ENCODE data around the gene MED20.

MED20 gene

DNA sequence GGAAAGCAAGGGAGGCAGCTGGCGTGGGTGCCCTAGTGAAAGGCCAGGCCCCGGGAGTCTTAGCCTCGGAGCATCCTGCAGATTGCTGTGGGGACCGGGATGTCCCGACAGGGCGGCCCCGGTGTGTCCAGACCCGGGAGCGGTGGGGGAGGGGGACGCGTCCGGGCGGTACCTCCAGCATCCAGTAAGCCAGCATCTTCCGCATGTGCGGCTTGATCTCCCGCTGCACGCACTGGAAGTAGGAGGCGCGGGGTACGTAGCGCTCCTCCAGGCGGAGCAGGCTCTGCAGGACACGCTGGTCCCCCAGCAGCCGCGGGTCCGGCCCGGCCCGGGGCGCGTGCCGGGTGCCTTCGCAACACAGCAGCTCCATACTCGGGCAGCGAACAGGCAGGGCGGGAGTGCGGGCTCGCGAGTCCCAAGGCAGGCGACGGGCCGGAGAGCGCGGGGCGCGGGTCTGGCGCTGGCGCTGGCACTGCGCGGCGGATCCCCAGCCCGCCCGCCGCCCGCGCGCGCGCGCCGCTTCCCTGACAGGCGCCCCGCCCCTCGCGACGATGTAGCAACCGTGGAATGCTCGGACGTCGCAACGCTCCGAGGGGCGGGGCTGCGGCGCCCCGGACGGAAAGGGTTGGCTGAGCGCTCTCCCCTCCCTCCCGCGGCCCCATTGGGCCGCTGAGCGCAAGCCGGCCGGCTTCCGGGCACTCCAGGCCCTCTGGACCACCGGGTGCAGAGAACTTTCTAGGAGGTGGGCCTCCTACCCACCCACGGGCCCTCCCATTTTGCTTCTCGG lies 20.5 kb upstream of the MED20 start, which contains the start of gene CCND3:
TSS of gene CCND3 (minus strand) at position 529 of the 787 bp plus-strand sequence. CDS start at position 370, 159 bp downstream.
- in situ Hi-C loops (cut with MboI; ENCODE audit: low sequenced_read_pairs, unreplicated experiment), result no loop called here
- TF ChIP-seq, protein P1, sequence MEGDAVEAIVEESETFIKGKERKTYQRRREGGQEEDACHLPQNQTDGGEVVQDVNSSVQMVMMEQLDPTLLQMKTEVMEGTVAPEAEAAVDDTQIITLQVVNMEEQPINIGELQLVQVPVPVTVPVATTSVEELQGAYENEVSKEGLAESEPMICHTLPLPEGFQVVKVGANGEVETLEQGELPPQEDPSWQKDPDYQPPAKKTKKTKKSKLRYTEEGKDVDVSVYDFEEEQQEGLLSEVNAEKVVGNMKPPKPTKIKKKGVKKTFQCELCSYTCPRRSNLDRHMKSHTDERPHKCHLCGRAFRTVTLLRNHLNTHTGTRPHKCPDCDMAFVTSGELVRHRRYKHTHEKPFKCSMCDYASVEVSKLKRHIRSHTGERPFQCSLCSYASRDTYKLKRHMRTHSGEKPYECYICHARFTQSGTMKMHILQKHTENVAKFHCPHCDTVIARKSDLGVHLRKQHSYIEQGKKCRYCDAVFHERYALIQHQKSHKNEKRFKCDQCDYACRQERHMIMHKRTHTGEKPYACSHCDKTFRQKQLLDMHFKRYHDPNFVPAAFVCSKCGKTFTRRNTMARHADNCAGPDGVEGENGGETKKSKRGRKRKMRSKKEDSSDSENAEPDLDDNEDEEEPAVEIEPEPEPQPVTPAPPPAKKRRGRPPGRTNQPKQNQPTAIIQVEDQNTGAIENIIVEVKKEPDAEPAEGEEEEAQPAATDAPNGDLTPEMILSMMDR (IDR thresholded peaks at IDR 0.05; ENCODE audit: borderline replicate concordance, control extremely low read depth, extremely low read depth, insufficient read depth, missing control alignments), result no peak
- peak; percentile 95 for DNase-seq (ENCODE audit: low spot score)

DNA sequence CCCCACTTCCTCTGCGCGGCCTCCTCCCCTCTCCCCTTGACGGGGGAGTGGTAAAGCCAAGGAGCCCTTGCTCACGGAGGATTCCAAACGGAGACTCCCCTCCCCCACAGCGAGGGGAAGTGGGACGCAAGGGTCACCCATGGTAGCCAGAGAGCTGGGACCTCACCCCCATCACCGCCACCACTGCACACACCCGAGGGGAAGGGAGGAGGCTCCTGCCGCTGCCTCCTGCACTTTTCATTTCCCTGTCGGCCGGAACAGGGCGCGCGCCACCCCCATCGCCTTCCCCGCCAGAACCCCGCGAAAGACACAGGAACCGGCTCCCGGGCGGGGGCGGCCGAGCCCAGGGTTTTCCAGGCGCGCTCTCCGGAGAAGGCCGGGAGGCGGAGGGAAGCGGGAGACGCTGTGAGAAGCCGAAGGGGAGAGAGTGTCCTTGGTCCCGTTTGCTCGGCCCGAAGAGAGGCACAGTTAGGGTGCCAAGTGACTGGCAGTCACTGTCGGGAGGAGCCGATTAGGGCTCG lies 19.9 kb upstream of the MED20 start:
- TF ChIP-seq, protein P1 (IDR thresholded peaks at IDR 0.05; ENCODE audit: borderline replicate concordance, control extremely low read depth, extremely low read depth, insufficient read depth, missing control alignments), result no peak
- in situ Hi-C loops (cut with MboI; ENCODE audit: low sequenced_read_pairs, unreplicated experiment), result no loop called here
- peak; percentile 54 for DNase-seq (ENCODE audit: low spot score)

DNA sequence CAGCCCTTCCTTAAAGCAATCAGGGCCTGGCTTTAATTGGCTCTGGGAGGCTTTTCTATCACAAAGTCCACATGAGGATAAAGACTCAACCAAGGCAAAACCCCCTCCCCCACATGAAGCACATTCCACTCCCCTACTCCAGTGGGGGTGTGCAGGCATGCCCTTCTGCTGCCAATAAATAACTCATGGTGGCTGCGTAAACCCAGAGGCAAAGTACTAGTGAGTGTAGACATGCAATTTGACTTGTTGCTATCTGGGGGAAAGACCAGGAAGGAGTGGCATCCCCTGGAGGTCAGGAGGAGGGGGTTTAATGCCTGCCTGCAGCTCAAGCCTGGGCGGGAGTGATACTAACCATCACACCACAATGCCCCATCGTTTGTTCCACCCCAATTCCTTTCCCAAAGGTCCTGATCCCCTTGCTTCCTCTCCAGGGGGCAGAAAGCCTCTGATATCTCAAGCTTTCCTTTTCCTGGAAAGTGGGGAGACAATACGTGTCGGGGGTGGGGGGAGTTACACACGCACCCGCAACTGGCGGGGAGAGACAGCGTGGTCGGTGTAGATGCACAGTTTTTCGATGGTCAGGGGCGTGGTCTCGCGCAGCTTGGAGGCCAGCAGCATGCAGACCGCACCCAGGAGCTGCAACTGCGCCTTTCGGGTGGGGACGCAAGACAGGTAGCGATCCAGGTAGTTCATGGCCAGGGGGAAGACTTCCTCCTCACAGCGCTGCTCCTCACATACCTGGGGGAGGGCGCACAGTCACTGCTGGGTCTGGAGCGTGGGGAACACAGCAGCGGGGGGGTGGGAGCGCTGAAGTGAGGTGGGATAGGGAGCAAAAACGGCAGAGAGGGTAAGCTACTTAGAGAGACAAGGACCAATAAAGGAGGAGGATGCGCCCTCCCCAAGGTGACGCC lies 19.2 kb upstream of the MED20 start:
- in situ Hi-C loops (cut with MboI; ENCODE audit: low sequenced_read_pairs, unreplicated experiment), result loop anchor here (5.0 to 10.0 kb wide), 2 partner anchors 95 to 102 kb away; no protein-coding TSS in a partner anchor
- no peak for DNase-seq (ENCODE audit: low spot score)
- TF ChIP-seq, protein P1 (IDR thresholded peaks at IDR 0.05; ENCODE audit: borderline replicate concordance, control extremely low read depth, extremely low read depth, insufficient read depth, missing control alignments), result no peak

DNA sequence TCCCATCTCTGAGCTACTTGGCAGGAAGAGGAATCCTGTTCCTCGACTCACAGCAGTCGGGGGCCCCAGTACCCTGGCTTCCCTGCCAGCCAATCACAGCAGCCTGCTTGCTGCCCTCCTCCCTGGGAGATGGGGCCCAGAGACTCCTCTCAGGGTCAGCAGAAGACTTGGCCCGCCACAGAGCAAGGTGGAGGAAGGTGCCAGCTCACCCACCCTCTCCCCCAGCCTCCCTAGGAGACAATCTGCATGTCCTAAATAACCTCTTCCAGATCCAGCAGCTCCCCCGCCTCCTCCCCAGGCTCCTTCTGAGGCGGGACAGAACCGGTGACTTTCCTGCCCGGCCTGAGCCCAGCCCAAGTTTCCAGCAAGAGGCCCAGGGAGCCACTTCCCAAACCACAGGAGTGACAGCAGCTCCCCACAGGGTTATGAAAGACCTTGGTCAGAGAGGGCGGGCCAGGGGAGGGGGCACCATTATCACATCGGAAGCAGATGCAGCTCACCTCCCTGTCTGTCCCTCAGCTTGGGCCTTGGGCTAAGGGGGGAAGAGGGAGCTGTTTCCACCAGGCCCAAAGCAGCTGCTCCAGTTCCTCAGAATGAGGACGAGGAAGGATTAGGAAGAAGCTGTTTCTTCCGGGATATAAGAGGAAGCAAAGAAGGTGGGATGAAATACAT lies 18.4 kb upstream of the MED20 start:
- DNase-seq (ENCODE audit: low spot score), result no peak
- TF ChIP-seq, protein P1 (IDR thresholded peaks at IDR 0.05; ENCODE audit: borderline replicate concordance, control extremely low read depth, extremely low read depth, insufficient read depth, missing control alignments), result no peak
- in situ Hi-C loops (cut with MboI; ENCODE audit: low sequenced_read_pairs, unreplicated experiment), result loop anchor here (5.0 to 10.0 kb wide), 2 partner anchors 95 to 103 kb away; no protein-coding TSS in a partner anchor

DNA sequence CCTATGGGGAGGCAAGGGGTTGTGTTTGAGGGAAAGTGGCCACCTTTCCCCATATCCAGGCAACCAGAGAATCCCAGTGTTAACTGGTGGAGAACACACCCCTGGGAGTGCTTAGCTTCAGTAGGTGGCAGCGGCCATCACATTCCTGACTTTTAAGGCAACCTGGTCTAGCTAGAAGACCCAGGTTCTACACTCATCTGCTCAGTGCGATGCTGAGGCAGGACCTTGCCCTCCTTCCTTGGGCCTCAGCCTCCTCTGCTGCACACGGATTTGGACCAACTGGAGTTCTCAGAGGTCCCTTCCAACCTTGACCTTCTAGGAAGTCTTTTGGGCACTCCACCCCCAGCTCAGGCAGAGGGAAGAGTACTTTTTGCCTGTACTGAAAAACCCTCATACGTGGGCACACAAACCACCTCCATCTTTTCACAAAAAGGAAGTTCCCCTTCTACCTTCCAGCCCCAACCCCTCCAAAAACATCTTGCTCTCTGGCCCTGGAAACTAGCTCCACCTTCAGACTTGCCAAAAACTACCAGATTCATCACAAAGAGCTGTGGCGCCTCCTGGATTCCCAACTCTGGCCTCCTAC lies 17.7 kb upstream of the MED20 start:
- no peak for DNase-seq (ENCODE audit: low spot score)
- in situ Hi-C loops (cut with MboI; ENCODE audit: low sequenced_read_pairs, unreplicated experiment), result loop anchor here (5.0 to 10.0 kb wide), 2 partner anchors 94 to 104 kb away; no protein-coding TSS in a partner anchor
- TF ChIP-seq, protein P1 (IDR thresholded peaks at IDR 0.05; ENCODE audit: borderline replicate concordance, control extremely low read depth, extremely low read depth, insufficient read depth, missing control alignments), result no peak

All from GM13976 (cell line).